GM19193 (cell line): ENCODE measurements around the gene TTLL1.

Experiments
- POLR2A ChIP-seq: IDR thresholded peaks from 4 replicates; pipeline ENCODE4 v1.6.1; 2011; ENCODE audit not compliant: insufficient read depth, insufficient read length; ENCODE audit errors: extremely low read depth

TTLL1 gene

GRCh38 chr22:43094085-43094484, 4.9 kb upstream of the TTLL1 start:
- no peak for TF ChIP-seq POLR2A

- no peak for TF ChIP-seq POLR2A
Measured at GRCh38 chr22:43092085-43092484, 2.9 kb upstream of the TTLL1 start.

- TF ChIP-seq POLR2A, result no peak
Measured at GRCh38 chr22:43090130-43090789, 1.1 kb upstream of the TTLL1 start.

- TF ChIP-seq POLR2A, result no peak
Measured at GRCh38 chr22:43088627-43088983, 586 bp downstream of the TTLL1 start.

- no peak for TF ChIP-seq POLR2A
Measured at GRCh38 chr22:43085658-43086606, 3.3 kb downstream of the TTLL1 start.

GRCh38 chr22:43081968-43082367, 7.2 kb downstream of the TTLL1 start:
- no peak for TF ChIP-seq POLR2A

GRCh38 chr22:43080616-43081015, 8.6 kb downstream of the TTLL1 start:
- no peak for TF ChIP-seq POLR2A

- no peak for TF ChIP-seq POLR2A
Measured at GRCh38 chr22:43079742-43080141, 9.4 kb downstream of the TTLL1 start.

GRCh38 chr22:43078522-43078921, 10.7 kb downstream of the TTLL1 start:
- no peak for TF ChIP-seq POLR2A

GRCh38 chr22:43077121-43077877, 11.9 kb downstream of the TTLL1 start:
- no peak for TF ChIP-seq POLR2A

- no peak for TF ChIP-seq POLR2A
Measured at GRCh38 chr22:43066844-43067385, 22.3 kb downstream of the TTLL1 start.

GRCh38 chr22:43066134-43066533, 23.1 kb downstream of the TTLL1 start:
- TF ChIP-seq POLR2A, result no peak

- no peak for TF ChIP-seq POLR2A
Measured at GRCh38 chr22:43060183-43060582, 29.0 kb downstream of the TTLL1 start.

- no peak for TF ChIP-seq POLR2A
Measured at GRCh38 chr22:43057641-43058040, 31.6 kb downstream of the TTLL1 start.

- no peak for TF ChIP-seq POLR2A
Measured at GRCh38 chr22:43053176-43053575, 36.0 kb downstream of the TTLL1 start.
